OCI-LY7 (cell line): ENCODE data around the gene USE1. TPM values are rescaled to one million over a fixed set of nuclear protein-coding genes. Genes with fewer than 3 reads are reported as not detected.

ENCODE experiments used
- BruUV-seq: library from RNA; stranded (reverse); fragments of 400-500 nt; replicated peaks from 2 replicates; lab custom pipeline; 2021; lab: Mats Ljungman, UMichigan
- CTCF ChIA-PET: fragments of 300-600 bp; sonication (Branson Sonifier 250); formaldehyde crosslinking; loops from one replicate; lab custom pipeline; 2022; ENCODE audit warnings: antibody characterized with exemption; ENCODE audit not compliant: unreplicated experiment; lab: Charles Lee
- POLR2A ChIA-PET: fragments of 300-600 bp; sonication (Branson Sonifier 250); formaldehyde crosslinking; loops from one replicate; lab custom pipeline; 2022; ENCODE audit warnings: antibody characterized with exemption; lab: Charles Lee
- DNase-seq: peaks from one replicate; pipeline ENCODE4 v3.0.0-alpha.2; 2015; ENCODE audit warnings: low spot score
- H2AFZ ChIP-seq: fragments of 200-600 bp; sonication (generic), shearing (Covaris generic); 2 replicates; pipeline ENCODE4 v1.6.1; 2014; ENCODE audit warnings: mild to moderate bottlenecking, antibody characterized with exemption, low read length, moderate library complexity
- H3K27ac ChIP-seq: fragments of 200-600 bp; sonication (generic); 2 replicates; pipeline ENCODE4 v1.5.1; 2014; ENCODE audit warnings: mixed run types, low read depth, mild to moderate bottlenecking, moderate library complexity, low read length, inconsistent platforms; ENCODE audit not compliant: poor library complexity, severe bottlenecking
- H3K36me3 ChIP-seq: fragments of 200-600 bp; sonication (generic); 2 replicates; pipeline ENCODE4 v1.6.1; 2014; ENCODE audit warnings: mild to moderate bottlenecking, antibody characterized with exemption, low read length, moderate library complexity, mixed read lengths; ENCODE audit not compliant: insufficient read depth
- H3K4me1 ChIP-seq: fragments of 200-600 bp; sonication (generic); 2 replicates; pipeline ENCODE4 v1.5.1; 2014; ENCODE audit warnings: mild to moderate bottlenecking, low read length; ENCODE audit not compliant: insufficient read depth, poor library complexity, severe bottlenecking
- H3K4me2 ChIP-seq: fragments of 200-600 bp; sonication (generic); 2 replicates; pipeline ENCODE4 v1.6.1; 2014; ENCODE audit warnings: mild to moderate bottlenecking, low read length
- H3K4me3 ChIP-seq: fragments of 200-600 bp; sonication (generic); 2 replicates; pipeline ENCODE4 v1.5.1; 2014; ENCODE audit warnings: mild to moderate bottlenecking, low read depth, low read length; ENCODE audit not compliant: poor library complexity, severe bottlenecking
- H3K79me2 ChIP-seq: fragments of 200-600 bp; sonication (generic); 2 replicates; pipeline ENCODE4 v1.6.1; 2016; ENCODE audit warnings: low read depth, mild to moderate bottlenecking, low read length, moderate library complexity, mixed read lengths; ENCODE audit not compliant: insufficient read depth
- H3K9me2 ChIP-seq: fragments of 200-600 bp; sonication (generic); 2 replicates; pipeline ENCODE4 v1.6.1; 2016; ENCODE audit warnings: mild to moderate bottlenecking, low read length, mixed read lengths; ENCODE audit not compliant: insufficient read depth
- H3K9me3 ChIP-seq: fragments of 200-600 bp; sonication (generic); 2 replicates; pipeline ENCODE4 v1.6.1; 2014; ENCODE audit warnings: mild to moderate bottlenecking, mixed run types, low read length, mixed read lengths
- H4K20me1 ChIP-seq: fragments of 200-600 bp; sonication (generic); 2 replicates; pipeline ENCODE4 v1.6.1; 2014; ENCODE audit warnings: mild to moderate bottlenecking, antibody characterized with exemption, low read length, moderate library complexity, mixed read lengths; ENCODE audit not compliant: insufficient read depth
- EZH2phosphoT487 ChIP-seq: fragments of 200-600 bp; sonication (generic); IDR thresholded peaks from 2 replicates; pipeline ENCODE4 v1.6.1; 2018; ENCODE audit warnings: low read depth, borderline replicate concordance, mild to moderate bottlenecking, mixed run types, antibody characterized with exemption, low read length, moderate library complexity, mixed read lengths
- intact Hi-C: fragments of 100-400 bp; cut with micrococcal nuclease; formaldehyde crosslinking; loops from one replicate; pipeline ENCODE4 v1.10.0; 2022; ENCODE audit not compliant: unreplicated experiment
- total RNA-seq, 2 experiments: library from RNA; depleted of rRNA in 1 of 2; stranded (reverse); fragments of >200 nt in 1 of 2; shearing (Covaris generic) in 1 of 2; gene quantifications; 2 replicates each; pipeline ENCODE4 v1.2.3, GENCODE V29; 2014 to 2022
- TF ChIP-seq, protein P1 (sequence below): fragments of 200-600 bp; sonication (generic); conservative IDR thresholded peaks from 2 replicates; pipeline ENCODE4 v1.5.1; 2014; ENCODE audit warnings: mild to moderate bottlenecking, antibody characterized with exemption, low read length, moderate library complexity, mixed read lengths

Gene USE1
- total RNA-seq, 2 experiments from 2014 or later, result 28.6 to 31.2 TPM

DNA sequence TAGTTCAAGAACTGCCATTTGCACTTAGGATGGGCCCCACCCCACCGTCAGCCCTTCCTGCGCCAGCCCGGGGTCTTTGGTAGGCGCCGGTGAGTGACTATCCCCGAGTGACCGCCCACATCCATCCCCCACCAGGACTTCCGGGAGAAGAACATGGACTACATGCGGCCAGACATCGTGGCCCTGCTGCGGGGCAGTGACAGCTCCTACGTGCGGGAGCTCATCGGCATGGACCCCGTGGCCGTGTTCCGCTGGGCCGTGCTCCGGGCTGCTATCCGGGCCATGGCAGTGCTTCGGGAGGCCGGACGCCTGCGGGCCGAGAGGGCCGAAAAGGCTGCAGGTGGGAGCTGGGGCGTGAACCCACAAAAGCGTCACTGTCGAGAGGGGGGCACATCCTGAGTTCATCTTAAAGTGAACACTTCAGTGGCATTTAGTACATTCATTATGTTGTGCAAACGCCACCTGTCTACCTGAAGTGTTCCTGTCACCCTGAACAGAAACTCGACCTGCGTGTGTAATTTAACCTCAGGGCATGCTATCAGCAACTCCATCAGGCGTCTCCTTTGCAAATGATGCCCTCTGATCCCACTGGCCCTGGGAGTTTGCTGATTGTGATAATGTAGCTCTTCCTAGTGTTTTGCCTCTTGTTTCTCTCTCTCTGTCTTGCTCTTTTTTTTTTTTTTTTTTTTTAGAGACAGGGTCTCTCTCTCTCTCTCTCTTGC, 42.4 kb upstream of the USE1 start:
- POLR2A ChIA-PET, result no interaction called here

GRCh38 chr19:17178291-17178690, 36.9 kb upstream of the USE1 start:
- H3K27ac ChIP-seq, result no peak overlapping the region
- CTCF ChIA-PET, result no interaction called here
- BruUV-seq, result TSS peak; percentile 45
- intact Hi-C loops, result no loop called here
- POLR2A ChIA-PET, result interaction anchor here (0.6 kb wide), 1 partner anchor 11 kb away, joined by 8 read pairs; no protein-coding TSS in a partner anchor
- H2AFZ ChIP-seq, result no peak overlapping the region
- no peak overlapping the region for H3K4me3 ChIP-seq
- H3K4me2 ChIP-seq, result no peak overlapping the region
- no peaks in the 10 kb centered on the region for H3K9me3 ChIP-seq
- no peaks in the 10 kb centered on the region for H3K9me2 ChIP-seq
- no peak for TF ChIP-seq EZH2phosphoT487
- TF ChIP-seq, protein P1, sequence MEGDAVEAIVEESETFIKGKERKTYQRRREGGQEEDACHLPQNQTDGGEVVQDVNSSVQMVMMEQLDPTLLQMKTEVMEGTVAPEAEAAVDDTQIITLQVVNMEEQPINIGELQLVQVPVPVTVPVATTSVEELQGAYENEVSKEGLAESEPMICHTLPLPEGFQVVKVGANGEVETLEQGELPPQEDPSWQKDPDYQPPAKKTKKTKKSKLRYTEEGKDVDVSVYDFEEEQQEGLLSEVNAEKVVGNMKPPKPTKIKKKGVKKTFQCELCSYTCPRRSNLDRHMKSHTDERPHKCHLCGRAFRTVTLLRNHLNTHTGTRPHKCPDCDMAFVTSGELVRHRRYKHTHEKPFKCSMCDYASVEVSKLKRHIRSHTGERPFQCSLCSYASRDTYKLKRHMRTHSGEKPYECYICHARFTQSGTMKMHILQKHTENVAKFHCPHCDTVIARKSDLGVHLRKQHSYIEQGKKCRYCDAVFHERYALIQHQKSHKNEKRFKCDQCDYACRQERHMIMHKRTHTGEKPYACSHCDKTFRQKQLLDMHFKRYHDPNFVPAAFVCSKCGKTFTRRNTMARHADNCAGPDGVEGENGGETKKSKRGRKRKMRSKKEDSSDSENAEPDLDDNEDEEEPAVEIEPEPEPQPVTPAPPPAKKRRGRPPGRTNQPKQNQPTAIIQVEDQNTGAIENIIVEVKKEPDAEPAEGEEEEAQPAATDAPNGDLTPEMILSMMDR, result no peak
- H3K79me2 ChIP-seq, result no peaks in the 10 kb centered on the region
- DNase-seq, result no peak
- no peaks in the 10 kb centered on the region for H4K20me1 ChIP-seq
- H3K4me1 ChIP-seq, result peaks cover 14% of the 10 kb centered on the region
- H3K36me3 ChIP-seq, result peaks cover 60% of the 10 kb centered on the region

More for the DNA sequence above, 42.4 kb upstream of the USE1 start:
- TF ChIP-seq, protein P1, result no peak
- no peak for TF ChIP-seq EZH2phosphoT487
- intact Hi-C loops, result no loop called here
- Histone ChIP-seq H3K27ac (no peak overlapping the region), H4K20me1 (no peaks in the 10 kb centered on the region), H3K79me2 (no peaks in the 10 kb centered on the region), H3K4me1 (no peaks in the 10 kb centered on the region), H3K9me2 (no peaks in the 10 kb centered on the region), H3K36me3 (peaks cover 89% of the 10 kb centered on the region), H3K9me3 (no peaks in the 10 kb centered on the region), H3K4me2 (no peak overlapping the region), H3K4me3 (no peak overlapping the region), H2AFZ (no peak overlapping the region)
- DNase-seq, result no peak
- BruUV-seq, result no TSS peak
- CTCF ChIA-PET, result no interaction called here
